C4-2B (cell line): ENCODE results near the gene MAP2K2.

ENCODE experiments used
- CTCF ChIP-seq: fragments of 450-650 bp; conservative IDR thresholded peaks from 2 replicates; pipeline ENCODE4 v1.5.1; 2017; ENCODE audit warnings: mild to moderate bottlenecking
- ZFX ChIP-seq: fragments of 450-650 bp; IDR thresholded peaks from 2 replicates; pipeline ENCODE4 v1.6.1; 2017

- TF ChIP-seq CTCF, result no peak
- TF ChIP-seq ZFX, result no peak
Observed at GRCh38 chr19:4115818-4116385, 8.0 kb downstream of the MAP2K2 start.
